ENCODE results near the gene PRSS36.

Gene PRSS36

GRCh38 chr16:31187808-31188189 lies 37.9 kb upstream of the PRSS36 start:
- DNase-seq (ENCODE audit: low read depth) = no peak
- no peak for TF ChIP-seq CTCF (conservative IDR thresholded peaks at IDR 0.05; ENCODE audit: low read length)

GRCh38 chr16:31186930-31187807 lies 37.3 kb upstream of the PRSS36 start:
- DNase-seq (ENCODE audit: low read depth) = no peak
- TF ChIP-seq CTCF (conservative IDR thresholded peaks at IDR 0.05; ENCODE audit: low read length) = no peak
- H3K4me3 ChIP-seq (ENCODE audit: low read length) = no peak overlapping the region

More at GRCh38 chr16:31187808-31188189, 37.9 kb upstream of the PRSS36 start:
- no peak overlapping the region for H3K4me3 ChIP-seq (ENCODE audit: low read length)

GRCh38 chr16:31186176-31186575 lies 36.3 kb upstream of the PRSS36 start:
- no peak for DNase-seq (ENCODE audit: low read depth)
- TF ChIP-seq CTCF (conservative IDR thresholded peaks at IDR 0.05; ENCODE audit: low read length) = no peak
- H3K4me3 ChIP-seq (ENCODE audit: low read length) = no peak overlapping the region

- no peak for DNase-seq (ENCODE audit: low read depth)
- TF ChIP-seq CTCF (conservative IDR thresholded peaks at IDR 0.05; ENCODE audit: low read length) = no peak
- no peak overlapping the region for H3K4me3 ChIP-seq (ENCODE audit: low read length)
Observed at GRCh38 chr16:31185339-31185738, 35.5 kb upstream of the PRSS36 start.

GRCh38 chr16:31184888-31185287 lies 35.0 kb upstream of the PRSS36 start:
- TF ChIP-seq CTCF (conservative IDR thresholded peaks at IDR 0.05; ENCODE audit: low read length) = no peak
- no peak overlapping the region for H3K4me3 ChIP-seq (ENCODE audit: low read length)
- DNase-seq (ENCODE audit: low read depth) = no peak

DNA sequence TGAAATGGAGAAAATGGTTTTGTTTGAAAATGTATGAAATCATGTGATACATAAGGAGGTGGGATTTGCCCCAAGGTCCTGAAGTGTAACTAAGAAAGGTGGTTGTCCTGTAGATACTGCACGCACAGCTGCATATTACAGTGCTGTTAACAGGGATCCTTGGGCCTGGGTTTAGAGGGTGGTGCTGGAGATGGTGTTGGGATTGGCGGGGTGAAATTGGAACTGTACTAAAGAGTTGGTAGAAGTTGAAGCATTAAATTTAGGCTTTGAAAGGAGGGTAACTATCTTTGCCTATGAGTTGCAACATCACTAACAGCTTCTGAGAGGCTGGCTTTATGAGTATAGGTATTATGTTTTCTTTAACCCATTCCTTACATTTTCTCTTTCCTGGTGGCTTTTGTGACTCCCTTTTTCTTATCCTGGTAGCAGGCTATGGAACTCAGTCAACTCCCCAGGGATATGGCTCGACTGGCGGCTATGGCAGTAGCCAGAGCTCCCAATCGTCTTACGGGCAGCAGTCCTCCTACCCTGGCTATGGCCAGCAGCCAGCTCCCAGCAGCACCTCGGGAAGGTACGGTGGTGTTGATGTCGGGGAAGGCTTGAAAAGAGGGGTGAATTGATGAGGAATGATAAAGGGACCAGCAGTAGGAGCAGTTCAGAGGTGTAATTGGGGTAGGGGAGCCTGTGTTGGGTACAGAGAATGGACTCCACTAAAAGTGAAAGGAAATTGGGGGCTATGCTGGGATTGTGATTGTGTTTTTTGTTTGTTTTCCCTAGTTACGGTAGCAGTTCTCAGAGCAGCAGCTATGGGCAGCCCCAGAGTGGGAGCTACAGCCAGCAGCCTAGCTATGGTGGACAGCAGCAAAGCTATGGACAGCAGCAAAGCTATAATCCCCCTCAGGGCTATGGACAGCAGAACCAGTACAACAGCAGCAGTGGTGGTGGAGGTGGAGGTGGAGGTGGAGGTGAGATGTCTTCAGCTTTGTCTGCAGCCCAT lies 33.9 kb upstream of the PRSS36 start:
- DNase-seq (ENCODE audit: low read depth) = no peak
- TF ChIP-seq CTCF (conservative IDR thresholded peaks at IDR 0.05; ENCODE audit: low read length) = no peak
- no peak overlapping the region; the same call in 1 of the 2 replicates for H3K4me3 ChIP-seq (ENCODE audit: low read length)

Data from AG10803 (cell line).